Endothelial cell of umbilical vein (primary cell): ENCODE measurements around the gene TCF15. TPM values are rescaled to one million over a fixed set of nuclear protein-coding genes. Genes with fewer than 3 reads are reported as not detected.
"Not testable (repeated sequence)": the region's sequence is repeated elsewhere in the genome, so short reads cannot be mapped to it uniquely, and the experiment has no call there.

Source experiments
- BruUV-seq: library from RNA; stranded (reverse); fragments of 400-500 nt; replicated peaks from 2 replicates; lab custom pipeline; 2021; lab: Mats Ljungman, UMichigan
- CTCF ChIA-PET: fragments of 300-600, 350-600 bp; sonication (Branson Sonifier 250); formaldehyde crosslinking; loops from one replicate; lab custom pipeline; 2021; ENCODE audit warnings: antibody characterized with exemption, inconsistent platforms; lab: Charles Lee
- POLR2A ChIA-PET: fragments of 300-600, 350-600 bp; sonication (Branson Sonifier 250); formaldehyde crosslinking; loops from one replicate; lab custom pipeline; 2021; ENCODE audit warnings: antibody characterized with exemption, inconsistent platforms; lab: Charles Lee
- DNase-seq: peaks from one replicate; pipeline ENCODE4 v3.0.0-alpha.2; 2011; ENCODE audit warnings: low read depth, low spot score
- FAIRE-seq: peaks from 2 replicates; lab custom pipeline; 2011; peaks lifted over from hg19 to GRCh38; lab: Jason Lieb, UNC
- H2AFZ ChIP-seq: 2 replicates; pipeline ENCODE4 v1.6.0; 2012; ENCODE audit warnings: low read depth, low read length, control low read depth, inconsistent platforms
- H3K27ac ChIP-seq: 2 replicates; pipeline ENCODE4 v1.5.1; 2011; ENCODE audit warnings: low read depth, mild to moderate bottlenecking, control low read depth, low read length, moderate library complexity; ENCODE audit not compliant: insufficient read depth
- H3K27me3 ChIP-seq, 2 experiments: 2 replicates each; pipeline versions ENCODE4 v1.6.0 to v1.6.1; 2011; ENCODE audit warnings: low read length in 2 of 2, mixed read lengths in 1 of 2; ENCODE audit not compliant: control insufficient read depth in 2 of 2, insufficient read depth in 2 of 2
- H3K36me3 ChIP-seq, 2 experiments: 2 replicates in 1 of 2; 3 replicates in 1 of 2; pipeline ENCODE4 v1.5.1; 2011; ENCODE audit warnings: low read length in 2 of 2, mild to moderate bottlenecking in 1 of 2, moderate library complexity in 1 of 2; ENCODE audit not compliant: control insufficient read depth in 2 of 2, insufficient read depth in 2 of 2; ENCODE audit errors: extremely low read depth in 1 of 2
- H3K4me1 ChIP-seq: 3 replicates; pipeline ENCODE4 v1.5.1; 2011; ENCODE audit warnings: mild to moderate bottlenecking, low read length; ENCODE audit not compliant: control insufficient read depth, insufficient read depth; ENCODE audit errors: extremely low read depth
- H3K4me2 ChIP-seq: 2 replicates; pipeline ENCODE4 v1.6.1; 2011; ENCODE audit warnings: low read length, control low read depth, mixed read lengths; ENCODE audit not compliant: insufficient read depth
- H3K4me3 ChIP-seq, 3 experiments: fragments of 200-600 bp in 1 of 3; sonication (generic), shearing (Covaris generic) in 1 of 3; replicated peaks in 1 of 3; 2 replicates each; pipeline ENCODE4 v1.5.1; 2011 to 2016; ENCODE audit warnings: control low read depth in 3 of 3, low read length in 3 of 3, mild to moderate bottlenecking in 2 of 3, inconsistent platforms in 1 of 3, low read depth in 1 of 3, moderate library complexity in 1 of 3; ENCODE audit not compliant: insufficient read depth in 1 of 3
- H3K79me2 ChIP-seq: 2 replicates; pipeline ENCODE4 v1.6.0; 2012; ENCODE audit warnings: low read length, inconsistent platforms; ENCODE audit not compliant: control insufficient read depth, insufficient read depth
- H3K9ac ChIP-seq: replicated peaks from 2 replicates; pipeline ENCODE3; 2011; ENCODE audit warnings: low read length, control low read depth; ENCODE audit not compliant: insufficient read depth; ENCODE audit errors: extremely low read depth
- H3K9me1 ChIP-seq: replicated peaks from 3 replicates; pipeline ENCODE4 v1.6.0; 2011; ENCODE audit warnings: mild to moderate bottlenecking, low read length; ENCODE audit not compliant: control insufficient read depth, insufficient read depth; ENCODE audit errors: extremely low read depth
- H3K9me3 ChIP-seq: replicated peaks from 2 replicates; pipeline ENCODE4 v1.5.1; 2012; ENCODE audit warnings: low read length, inconsistent platforms; ENCODE audit not compliant: control insufficient read depth, insufficient read depth
- H4K20me1 ChIP-seq: replicated peaks from 2 replicates; pipeline ENCODE3; 2011; ENCODE audit warnings: mild to moderate bottlenecking, low read length; ENCODE audit not compliant: control insufficient read depth, insufficient read depth; ENCODE audit errors: extremely low read depth
- JUN ChIP-seq: IDR thresholded peaks from 2 replicates; pipeline ENCODE4 v1.6.1; 2011; ENCODE audit warnings: borderline replicate concordance, low read depth; ENCODE audit not compliant: insufficient read length, insufficient read depth
- dilution Hi-C: fragments of 300-500 bp; cut with MboI; formaldehyde crosslinking; loops from one replicate; pipeline ENCODE4 v1.15.0; 2019; ENCODE audit warnings: low sequenced_read_pairs; ENCODE audit not compliant: extremely low pct_ligation_motif_present
- intact Hi-C: fragments of 100-400 bp; cut with micrococcal nuclease; formaldehyde crosslinking; loops from one replicate; pipeline ENCODE4 v1.10.0; 2022
- polyA plus RNA-seq, 4 experiments: library from polyadenylated mRNA; depleted of rRNA in 3 of 4; stranded (reverse) in 3 of 4; unstranded in 1 of 4; fragments of >200 nt; gene quantifications; 2 replicates each; pipeline versions ENCODE4 v1.2.1 to v1.2.3, GENCODE V29; 2011 to 2012; ENCODE audit warnings: missing spikeins in 1 of 4
- total RNA-seq: library from RNA; stranded (reverse); gene quantifications from 2 replicates; pipeline ENCODE4 v1.2.3, GENCODE V29; 2021
- TF ChIP-seq, protein P1 (sequence below), 2 donors: IDR thresholded peaks; 1 replicate in 1 of 2; 2 replicates in 1 of 2; pipeline ENCODE4 v1.5.1; 2011; ENCODE audit warnings: low read length in 2 of 2, mild to moderate bottlenecking in 2 of 2, moderate library complexity in 2 of 2, control low read depth in 1 of 2, inconsistent platforms in 1 of 2, low read depth in 1 of 2; ENCODE audit not compliant: insufficient read depth in 1 of 2; ENCODE audit errors: extremely low read depth in 1 of 2

Gene TCF15
- total and polyA plus RNA-seq, 2 donors (not counting 3 experiments of a cell fraction or from before 2014, with no cell fraction given), result 0.07 to 1.3 TPM

DNA sequence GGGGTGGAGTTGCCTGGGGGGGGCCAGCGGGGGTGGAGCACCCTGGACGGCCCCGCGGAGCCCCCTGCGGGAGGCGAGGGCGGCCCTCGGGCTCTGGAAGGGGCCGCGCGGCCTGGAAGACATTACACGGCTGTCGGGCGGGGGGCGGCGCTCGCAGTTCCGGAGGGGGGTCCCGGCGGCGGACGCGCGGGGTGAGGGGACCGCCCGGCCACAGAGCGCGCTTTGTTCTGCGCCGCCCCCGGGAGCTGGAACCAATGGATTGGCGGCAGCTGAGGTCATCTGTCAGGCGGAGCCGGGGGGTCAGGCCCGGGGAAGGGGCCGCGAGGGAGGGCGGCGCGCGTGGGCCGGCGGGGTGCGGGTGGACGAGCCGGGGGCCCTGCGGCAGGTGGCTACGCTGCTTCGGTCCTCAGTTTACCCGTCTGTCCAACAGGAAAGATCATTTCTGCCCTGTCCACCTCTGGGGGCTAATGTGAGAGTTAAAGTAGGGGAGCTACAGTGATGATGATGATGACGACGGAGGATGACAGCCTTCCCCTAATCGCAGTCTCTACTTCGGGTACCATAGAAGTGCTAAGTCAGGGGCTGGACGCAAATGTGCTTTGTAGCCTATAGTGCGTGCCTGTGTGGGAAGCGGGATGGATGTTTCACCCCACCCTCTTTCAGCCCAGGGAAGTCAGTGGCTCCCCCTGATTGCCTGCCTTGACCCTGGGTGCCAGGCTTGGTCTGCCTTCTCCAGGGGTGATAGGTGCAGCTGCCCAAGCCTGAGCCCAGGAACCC, 32.5 kb upstream of the TCF15 start:
- dilution Hi-C loops (no loop called here), intact Hi-C loops (no loop called here)
- Histone ChIP-seq H3K4me1 (no peaks in the 10 kb centered on the region), H3K9ac (no peak overlapping the region), H3K9me3 (no peaks in the 10 kb centered on the region), H3K4me3 (peak overlapping the region in 1 of 3 experiments; percentile 36), H2AFZ (peak overlapping the region; percentile 36), H3K27ac (no peak overlapping the region), H3K36me3 (peaks cover 0 to 3% of the 10 kb centered on the region in 2 experiments), H3K27me3 (peaks cover 0 to under 1% of the 10 kb centered on the region in 2 experiments), H4K20me1 (no peaks in the 10 kb centered on the region), H3K9me1 (no peaks in the 10 kb centered on the region), H3K4me2 (no peak overlapping the region), H3K79me2 (no peaks in the 10 kb centered on the region)
- FAIRE-seq (no peak), DNase-seq (no peak)
- BruUV-seq, result no TSS peak
- ChIA-PET CTCF (interaction anchor here (1.0 to 1.1 kb wide), 2 partner anchors 25 to 80 kb away, joined by 3 to 5 read pairs; no protein-coding TSS in a partner anchor), POLR2A (no interaction called here)
- TF ChIP-seq, protein P1, sequence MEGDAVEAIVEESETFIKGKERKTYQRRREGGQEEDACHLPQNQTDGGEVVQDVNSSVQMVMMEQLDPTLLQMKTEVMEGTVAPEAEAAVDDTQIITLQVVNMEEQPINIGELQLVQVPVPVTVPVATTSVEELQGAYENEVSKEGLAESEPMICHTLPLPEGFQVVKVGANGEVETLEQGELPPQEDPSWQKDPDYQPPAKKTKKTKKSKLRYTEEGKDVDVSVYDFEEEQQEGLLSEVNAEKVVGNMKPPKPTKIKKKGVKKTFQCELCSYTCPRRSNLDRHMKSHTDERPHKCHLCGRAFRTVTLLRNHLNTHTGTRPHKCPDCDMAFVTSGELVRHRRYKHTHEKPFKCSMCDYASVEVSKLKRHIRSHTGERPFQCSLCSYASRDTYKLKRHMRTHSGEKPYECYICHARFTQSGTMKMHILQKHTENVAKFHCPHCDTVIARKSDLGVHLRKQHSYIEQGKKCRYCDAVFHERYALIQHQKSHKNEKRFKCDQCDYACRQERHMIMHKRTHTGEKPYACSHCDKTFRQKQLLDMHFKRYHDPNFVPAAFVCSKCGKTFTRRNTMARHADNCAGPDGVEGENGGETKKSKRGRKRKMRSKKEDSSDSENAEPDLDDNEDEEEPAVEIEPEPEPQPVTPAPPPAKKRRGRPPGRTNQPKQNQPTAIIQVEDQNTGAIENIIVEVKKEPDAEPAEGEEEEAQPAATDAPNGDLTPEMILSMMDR (IDR thresholded peaks at IDR 0.05; ENCODE audit: extremely low read depth in 1 of 2, insufficient read depth in 1 of 2, low read depth in 1 of 2, low read length in 2 of 2), result no peak
- no peak for TF ChIP-seq JUN

- intact Hi-C loops, result not testable (repeated sequence)
Measured at GRCh38 chr20:642013-642397, 31.9 kb upstream of the TCF15 start.

More at GRCh38 chr20:642013-642397, 31.9 kb upstream of the TCF15 start:
- dilution Hi-C loops, FAIRE-seq, DNase-seq, H3K9me3 ChIP-seq, H3K9me1 ChIP-seq, H3K79me2 ChIP-seq, H3K27ac ChIP-seq, H3K4me2 ChIP-seq, H3K9ac ChIP-seq, H3K4me1 ChIP-seq, POLR2A ChIA-PET, H4K20me1 ChIP-seq, H3K27me3 ChIP-seq, BruUV-seq, H3K36me3 ChIP-seq, H2AFZ ChIP-seq: not testable (repeated sequence)
- CTCF ChIA-PET, result interaction anchor here (1.0 kb wide), 1 partner anchor 80 kb away, joined by 3 read pairs; no protein-coding TSS in a partner anchor
- H3K4me3 ChIP-seq, result peak overlapping the region in 1 of 3 experiments; percentile 36
